GM19372 (cell line): ENCODE measurements around the gene HHIPL1.

Source experiments
- ATAC-seq: cut with Tn5 transposase; IDR thresholded peaks from one replicate; pipeline ENCODE4 v1.9.1; 2021; ENCODE audit warnings: mild to moderate bottlenecking, low read depth, moderate library complexity; ENCODE audit not compliant: unreplicated experiment

HHIPL1 gene

GRCh38 chr14:99685151-99685591 is 40.2 kb downstream of the HHIPL1 start:
- ATAC-seq = no peak

- ATAC-seq = no peak
Measured at GRCh38 chr14:99685596-99685995, 40.7 kb downstream of the HHIPL1 start.

GRCh38 chr14:99686557-99687283 is 41.8 kb downstream of the HHIPL1 start:
- no peak for ATAC-seq

- no peak for ATAC-seq
Measured at GRCh38 chr14:99687284-99688209, 42.6 kb downstream of the HHIPL1 start.

GRCh38 chr14:99688210-99688581 is 43.3 kb downstream of the HHIPL1 start:
- ATAC-seq = no peak

GRCh38 chr14:99688629-99689028 is 43.7 kb downstream of the HHIPL1 start:
- no peak for ATAC-seq

- no peak for ATAC-seq
Measured at GRCh38 chr14:99689266-99690236, 44.6 kb downstream of the HHIPL1 start.

GRCh38 chr14:99690636-99691035 is 45.7 kb downstream of the HHIPL1 start:
- ATAC-seq = no peak

GRCh38 chr14:99691111-99691885 is 46.4 kb downstream of the HHIPL1 start:
- no peak for ATAC-seq

GRCh38 chr14:99693918-99694317 is 49.0 kb downstream of the HHIPL1 start:
- no peak for ATAC-seq

- no peak for ATAC-seq
Measured at GRCh38 chr14:99696929-99697328, 52.0 kb downstream of the HHIPL1 start.

GRCh38 chr14:99698236-99698635 is 53.3 kb downstream of the HHIPL1 start:
- no peak for ATAC-seq

GRCh38 chr14:99698642-99699041 is 53.7 kb downstream of the HHIPL1 start:
- no peak for ATAC-seq

- ATAC-seq = no peak
Measured at GRCh38 chr14:99699085-99699760, 54.3 kb downstream of the HHIPL1 start.

- ATAC-seq = no peak
Measured at GRCh38 chr14:99699861-99700260, 54.9 kb downstream of the HHIPL1 start.

GRCh38 chr14:99700379-99700778 is 55.5 kb downstream of the HHIPL1 start:
- no peak for ATAC-seq

GRCh38 chr14:99701260-99701659 is 56.3 kb downstream of the HHIPL1 start:
- ATAC-seq = no peak

- no peak for ATAC-seq
Measured at GRCh38 chr14:99702115-99702514, 57.2 kb downstream of the HHIPL1 start.

GRCh38 chr14:99703381-99703780 is 58.5 kb downstream of the HHIPL1 start:
- no peak for ATAC-seq
